Rectal smooth muscle tissue (tissue), 1 donor: Measurements from ENCODE around the gene TMEM258.

ENCODE experiments used
- H3K27ac ChIP-seq: one replicate; pipeline ENCODE4 v1.7.0; 2013; ENCODE audit warnings: low read depth, low read length, inconsistent platforms
- H3K27me3 ChIP-seq: one replicate; pipeline ENCODE4 v1.7.0; 2013; ENCODE audit warnings: low read length; ENCODE audit not compliant: control insufficient read depth, insufficient read depth
- H3K36me3 ChIP-seq: one replicate; pipeline ENCODE4 v1.7.0; 2013; ENCODE audit warnings: low read length; ENCODE audit not compliant: control insufficient read depth, insufficient read depth
- H3K4me1 ChIP-seq: one replicate; pipeline ENCODE4 v1.7.0; 2013; ENCODE audit warnings: low read length; ENCODE audit not compliant: control insufficient read depth, insufficient read depth
- H3K4me3 ChIP-seq: one replicate; pipeline ENCODE4 v1.7.0; 2013; ENCODE audit warnings: low read length
- H3K9ac ChIP-seq: one replicate; pipeline ENCODE4 v1.7.0; 2013; ENCODE audit warnings: low read length

The TMEM258 gene

DNA sequence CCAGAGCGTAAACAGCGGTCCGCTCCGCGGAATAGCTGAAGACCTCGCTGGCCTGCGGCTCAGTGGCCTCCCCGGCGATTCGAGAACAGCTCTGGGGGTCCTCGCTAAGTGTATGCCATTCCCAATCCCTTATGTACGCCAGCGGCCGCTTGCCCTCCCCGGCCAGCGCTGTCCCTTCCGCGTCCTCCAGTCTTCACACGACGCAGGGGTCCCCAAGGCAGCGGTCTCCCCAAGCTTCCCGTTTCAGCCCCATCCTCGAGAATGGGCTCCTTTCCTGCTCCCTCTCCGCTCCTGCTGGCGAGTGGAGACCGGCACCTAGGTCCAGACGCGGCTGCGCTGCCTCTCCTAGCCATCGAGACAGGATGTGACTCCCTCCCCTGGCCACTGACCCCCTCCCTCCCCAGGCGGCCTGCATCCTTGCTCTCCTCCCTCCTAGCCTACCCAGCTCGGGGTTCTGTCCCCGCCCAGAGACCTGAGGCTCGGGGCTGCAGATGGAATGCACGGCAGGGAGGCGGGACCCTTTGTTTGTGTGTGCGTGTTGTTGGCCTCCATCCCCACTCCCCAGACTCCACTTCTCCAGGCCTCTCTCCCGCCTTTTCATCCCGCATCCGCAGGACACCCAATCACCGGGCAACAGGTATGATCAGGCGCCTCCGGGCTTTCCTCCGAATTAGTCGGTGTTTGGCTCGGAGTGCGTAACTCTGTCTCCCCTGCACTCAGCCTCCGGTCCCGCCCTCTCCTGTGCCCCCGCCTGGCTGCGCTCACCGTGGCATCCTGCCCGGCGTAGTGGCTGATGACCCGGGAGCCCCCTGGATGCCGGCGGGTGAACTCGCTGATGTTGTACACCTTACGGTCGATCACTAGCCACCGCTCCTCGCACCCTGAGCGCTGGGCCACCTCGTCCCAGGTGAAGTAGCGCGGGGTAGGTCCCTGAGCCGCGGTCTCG is 23.7 kb upstream of the TMEM258 start:
- peaks cover 3% of the 10 kb centered on the region for H3K36me3 ChIP-seq
- H3K27ac ChIP-seq = peak overlapping the region; percentile 88
- peak overlapping the region; percentile 94 for H3K4me3 ChIP-seq
- H3K27me3 ChIP-seq = no peaks in the 10 kb centered on the region
- peaks cover 8% of the 10 kb centered on the region for H3K4me1 ChIP-seq
- H3K9ac ChIP-seq = peak overlapping the region; percentile 76

- H3K4me3 ChIP-seq = peak overlapping the region; percentile 94
- H3K27ac ChIP-seq = peak overlapping the region; percentile 88
- H3K9ac ChIP-seq = peak overlapping the region; percentile 76
- no peaks in the 10 kb centered on the region for H3K27me3 ChIP-seq
- H3K36me3 ChIP-seq = peaks cover 5% of the 10 kb centered on the region
- peaks cover 8% of the 10 kb centered on the region for H3K4me1 ChIP-seq
These were observed 22.8 kb upstream of the TMEM258 start for GRCh38 chr11:61814958-61815789.

DNA sequence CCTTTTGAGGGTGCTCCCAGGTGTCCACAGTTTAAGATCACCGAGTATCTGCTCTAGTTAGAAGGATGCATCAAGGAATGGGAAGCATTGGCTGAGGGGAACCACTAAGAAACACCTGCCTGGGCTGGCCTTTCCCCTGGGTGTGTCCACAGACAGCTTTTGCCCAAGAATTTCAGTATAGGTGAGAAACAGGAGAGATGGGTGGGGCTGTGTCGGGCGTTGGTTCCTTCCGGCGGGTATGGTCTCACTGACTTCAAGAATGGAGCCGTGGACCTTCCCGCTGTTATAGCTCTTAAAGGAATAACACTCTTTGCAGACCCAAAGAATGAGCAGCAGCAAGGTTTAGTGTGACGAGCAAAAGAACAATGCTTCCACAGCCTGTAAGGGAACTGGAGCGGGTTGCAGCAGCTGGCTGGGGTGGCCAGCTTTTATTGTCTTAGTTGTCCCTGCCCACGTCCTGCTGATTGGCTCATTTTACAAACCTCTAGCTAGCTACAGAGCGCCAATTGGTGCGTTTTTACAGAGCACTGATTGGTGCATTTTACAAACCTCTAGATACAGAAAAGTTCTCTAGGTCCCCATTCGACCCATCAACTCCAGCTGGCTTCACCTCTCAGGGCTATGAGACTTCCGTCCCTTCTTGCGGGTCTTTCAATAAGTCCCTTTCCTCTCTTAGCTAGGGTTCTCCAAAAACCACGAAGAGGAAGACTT is 22.0 kb upstream of the TMEM258 start:
- H3K4me1 ChIP-seq = peaks cover 8% of the 10 kb centered on the region
- H3K36me3 ChIP-seq = peaks cover 9% of the 10 kb centered on the region
- H3K27ac ChIP-seq = peak overlapping the region; percentile 88
- H3K4me3 ChIP-seq = peak overlapping the region; percentile 94
- peak overlapping the region; percentile 32 for H3K9ac ChIP-seq
- H3K27me3 ChIP-seq = no peaks in the 10 kb centered on the region

GRCh38 chr11:61812736-61813411 is 20.5 kb upstream of the TMEM258 start:
- peaks cover 9% of the 10 kb centered on the region for H3K36me3 ChIP-seq

DNA sequence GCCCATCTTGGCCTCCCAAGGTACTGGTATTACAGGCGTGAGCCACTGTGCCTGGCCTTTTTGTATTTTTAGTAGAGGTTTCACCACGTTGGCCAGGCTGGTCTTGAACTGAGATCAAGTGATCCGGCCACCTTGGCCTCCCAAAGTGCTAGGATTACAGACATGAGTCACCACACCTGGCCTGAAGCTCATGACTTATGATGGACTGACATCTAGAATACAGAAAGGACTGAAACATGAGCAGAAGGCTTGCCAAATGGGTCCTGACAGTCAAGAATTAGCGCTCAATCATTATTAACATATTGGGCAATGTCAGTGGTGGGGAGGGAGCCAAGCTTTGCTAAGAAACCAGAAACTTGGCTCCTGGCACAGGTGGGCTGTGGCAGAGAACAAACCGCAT is 19.4 kb upstream of the TMEM258 start:
- no peak overlapping the region for H3K9ac ChIP-seq
- H3K36me3 ChIP-seq = peaks cover 9% of the 10 kb centered on the region
- no peaks in the 10 kb centered on the region for H3K27me3 ChIP-seq

More at GRCh38 chr11:61812736-61813411, 20.5 kb upstream of the TMEM258 start:
- H3K4me3 ChIP-seq = no peak overlapping the region
- peaks cover 8% of the 10 kb centered on the region for H3K4me1 ChIP-seq
- H3K27ac ChIP-seq = no peak overlapping the region
- H3K27me3 ChIP-seq = no peaks in the 10 kb centered on the region
- H3K9ac ChIP-seq = no peak overlapping the region

GRCh38 chr11:61810671-61811175 is 18.3 kb upstream of the TMEM258 start:
- H3K9ac ChIP-seq = no peak overlapping the region
- H3K36me3 ChIP-seq = peaks cover 9% of the 10 kb centered on the region
- H3K4me1 ChIP-seq = peaks cover 2% of the 10 kb centered on the region
- H3K4me3 ChIP-seq = no peak overlapping the region
- no peaks in the 10 kb centered on the region for H3K27me3 ChIP-seq
- no peak overlapping the region for H3K27ac ChIP-seq

More for the DNA sequence above, 19.4 kb upstream of the TMEM258 start:
- H3K27ac ChIP-seq = no peak overlapping the region
- H3K4me3 ChIP-seq = no peak overlapping the region
- H3K4me1 ChIP-seq = peaks cover 8% of the 10 kb centered on the region

GRCh38 chr11:61806785-61807184 is 14.4 kb upstream of the TMEM258 start:
- no peaks in the 10 kb centered on the region for H3K4me1 ChIP-seq
- no peak overlapping the region for H3K9ac ChIP-seq
- H3K36me3 ChIP-seq = peaks cover 7% of the 10 kb centered on the region
- H3K4me3 ChIP-seq = no peak overlapping the region
- no peak overlapping the region for H3K27ac ChIP-seq
- H3K27me3 ChIP-seq = no peaks in the 10 kb centered on the region

GRCh38 chr11:61805146-61805545 is 12.7 kb upstream of the TMEM258 start:
- peaks cover 4% of the 10 kb centered on the region for H3K36me3 ChIP-seq
- no peak overlapping the region for H3K4me3 ChIP-seq
- no peak overlapping the region for H3K27ac ChIP-seq
- no peaks in the 10 kb centered on the region for H3K27me3 ChIP-seq
- H3K4me1 ChIP-seq = no peaks in the 10 kb centered on the region
- no peak overlapping the region for H3K9ac ChIP-seq

GRCh38 chr11:61803889-61804647 is 11.7 kb upstream of the TMEM258 start:
- H3K36me3 ChIP-seq = no peaks in the 10 kb centered on the region
- H3K4me3 ChIP-seq = no peak overlapping the region
- H3K27me3 ChIP-seq = no peaks in the 10 kb centered on the region
- no peak overlapping the region for H3K27ac ChIP-seq
- no peak overlapping the region for H3K9ac ChIP-seq
- H3K4me1 ChIP-seq = no peaks in the 10 kb centered on the region

- Histone ChIP-seq H3K27ac (no peak overlapping the region), H3K36me3 (no peaks in the 10 kb centered on the region), H3K27me3 (no peaks in the 10 kb centered on the region), H3K4me1 (no peaks in the 10 kb centered on the region), H3K9ac (no peak overlapping the region), H3K4me3 (no peak overlapping the region)
These were observed 10.2 kb upstream of the TMEM258 start for GRCh38 chr11:61802605-61803004.
